GM18511 (cell line): ENCODE results near the gene HECTD1.
"Not testable (repeated sequence)": the region's sequence is repeated elsewhere in the genome, so short reads cannot be mapped to it uniquely, and the experiment has no call there.

Experiments used
- ATAC-seq: cut with Tn5 transposase; IDR thresholded peaks from one replicate; pipeline ENCODE4 v1.9.1; 2021; ENCODE audit warnings: mild to moderate bottlenecking, moderate library complexity; ENCODE audit not compliant: unreplicated experiment

The HECTD1 gene

DNA sequence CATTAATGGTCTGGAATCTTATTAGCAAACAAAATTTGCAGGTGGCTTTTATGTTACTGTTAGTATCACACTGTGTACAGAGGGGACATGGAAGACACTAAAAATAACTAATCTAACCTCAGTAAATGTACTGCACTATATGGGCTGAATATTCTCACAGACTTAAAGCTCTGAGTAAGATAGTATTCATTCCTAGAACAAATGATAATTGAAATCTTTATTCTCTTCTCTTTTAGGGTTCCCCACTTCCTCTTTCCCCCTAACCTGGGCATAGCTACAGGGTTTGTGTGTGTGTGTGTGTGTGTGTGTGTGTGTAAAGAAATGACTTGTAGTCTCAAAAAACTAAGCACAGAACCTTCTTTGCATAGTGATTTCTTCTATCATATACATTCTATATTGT lies 21.4 kb upstream of the HECTD1 start:
- ATAC-seq, result peak; percentile 86

DNA sequence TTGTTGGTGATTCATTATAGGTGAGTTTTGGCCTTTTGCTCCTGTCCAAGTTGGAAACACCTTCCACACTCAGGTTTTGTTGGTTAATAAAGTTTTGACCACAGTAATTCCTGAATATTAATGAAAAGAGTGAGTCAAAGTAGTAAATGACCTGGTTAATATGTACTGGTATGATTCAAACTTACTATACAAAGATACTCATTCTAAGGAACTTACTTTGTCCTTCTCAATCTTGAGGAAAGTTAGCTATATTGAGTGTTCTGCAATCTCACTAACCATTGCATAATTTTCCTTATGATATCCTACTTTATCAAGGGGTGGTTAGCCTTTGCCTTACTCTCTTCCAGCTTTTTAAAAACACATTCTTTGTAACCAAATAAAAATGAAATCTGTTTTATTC lies 20.9 kb upstream of the HECTD1 start:
- no peak for ATAC-seq

DNA sequence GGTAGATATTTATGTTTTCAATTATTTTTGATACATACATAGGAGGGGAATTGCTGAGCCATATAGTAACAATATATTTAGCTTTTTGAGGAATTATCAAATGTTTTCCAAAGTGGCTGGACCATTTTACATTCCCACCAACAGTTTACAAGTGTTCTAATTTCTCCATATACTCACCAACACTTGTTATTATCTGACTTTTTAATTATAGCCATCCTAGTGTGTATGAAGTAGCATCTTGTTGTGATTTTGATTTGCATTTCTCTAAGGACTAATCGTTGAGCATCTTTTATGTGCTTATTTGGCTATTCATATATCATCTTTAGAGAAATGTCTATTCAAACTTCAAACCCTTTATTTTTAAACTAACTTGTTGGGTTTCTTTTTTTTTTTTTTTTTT lies 17.2 kb upstream of the HECTD1 start:
- no peak for ATAC-seq

DNA sequence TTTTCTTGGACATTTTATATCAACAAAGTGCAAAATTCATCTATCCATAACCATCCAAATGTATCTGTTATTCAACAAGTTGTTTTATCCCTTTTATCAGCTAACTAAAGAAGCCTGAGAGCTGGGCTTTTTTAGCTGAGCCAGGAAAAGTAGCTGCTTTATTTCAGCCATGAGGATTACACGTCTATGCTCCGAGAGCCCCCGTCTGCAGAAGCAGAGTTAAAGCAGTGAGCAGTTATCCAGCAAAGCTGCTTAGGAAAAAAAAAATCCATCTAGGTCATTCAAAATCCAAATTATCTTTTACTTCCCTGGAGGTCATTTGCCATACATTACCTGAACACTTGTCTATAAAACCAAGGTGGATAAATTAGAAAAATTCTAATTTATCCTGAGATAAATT lies 15.7 kb upstream of the HECTD1 start:
- ATAC-seq, result no peak

DNA sequence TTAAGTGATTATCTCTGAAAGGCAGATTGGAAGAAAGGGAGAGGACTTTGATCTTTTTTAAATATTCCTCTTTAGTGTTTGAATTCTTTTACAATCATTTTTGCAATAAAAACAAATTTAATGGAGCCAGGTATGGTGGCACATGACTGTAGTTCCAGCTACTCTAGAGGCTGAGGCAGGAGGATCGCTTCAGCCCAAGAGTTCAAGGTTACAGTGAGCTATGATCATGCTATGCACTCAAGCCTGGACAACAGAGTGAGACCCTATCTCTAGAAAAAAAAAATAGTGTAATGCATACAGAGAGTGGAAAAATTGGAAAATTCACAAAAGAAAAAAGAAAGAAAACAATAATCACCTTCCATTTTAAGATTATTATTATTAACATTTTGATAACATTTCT lies 15.2 kb upstream of the HECTD1 start:
- ATAC-seq, result no peak

DNA sequence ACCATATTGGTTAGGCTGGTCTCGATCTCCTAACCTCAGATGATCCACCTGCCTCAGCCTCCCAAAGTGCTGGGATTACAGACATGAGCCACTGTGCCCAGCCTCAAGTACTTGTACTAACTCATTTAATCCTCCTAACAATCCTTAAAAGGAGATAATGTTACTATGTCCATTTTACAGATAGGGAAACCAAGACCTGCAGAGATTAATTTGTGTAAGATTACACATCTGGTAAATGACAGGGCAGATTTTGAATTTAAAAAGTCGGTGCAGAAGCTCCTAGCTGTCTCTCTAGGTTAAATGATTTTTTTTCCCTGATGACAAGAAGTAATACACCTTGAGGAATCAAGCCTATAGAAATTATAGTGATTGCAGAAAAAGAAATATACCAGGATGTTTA lies 13.7 kb upstream of the HECTD1 start:
- ATAC-seq, result no peak

DNA sequence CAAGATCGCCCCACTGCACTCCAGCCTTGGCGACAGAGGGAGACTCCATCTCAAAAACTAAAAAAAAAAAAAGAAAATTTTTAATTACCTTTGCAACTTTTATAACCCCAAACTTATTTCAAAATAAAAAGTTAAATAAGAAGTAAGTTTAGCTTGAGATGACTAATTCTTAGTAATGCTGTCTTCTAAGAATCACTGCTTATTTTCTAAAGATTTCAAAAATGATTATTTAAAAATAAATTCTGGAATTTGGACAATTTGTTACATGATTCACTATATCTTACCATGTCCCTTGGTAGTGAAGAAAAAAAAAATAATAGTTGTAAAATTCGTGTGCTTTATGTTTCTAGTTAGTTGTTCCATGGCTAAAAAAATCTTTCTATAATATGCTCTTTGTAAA lies 11.6 kb upstream of the HECTD1 start:
- ATAC-seq, result no peak

DNA sequence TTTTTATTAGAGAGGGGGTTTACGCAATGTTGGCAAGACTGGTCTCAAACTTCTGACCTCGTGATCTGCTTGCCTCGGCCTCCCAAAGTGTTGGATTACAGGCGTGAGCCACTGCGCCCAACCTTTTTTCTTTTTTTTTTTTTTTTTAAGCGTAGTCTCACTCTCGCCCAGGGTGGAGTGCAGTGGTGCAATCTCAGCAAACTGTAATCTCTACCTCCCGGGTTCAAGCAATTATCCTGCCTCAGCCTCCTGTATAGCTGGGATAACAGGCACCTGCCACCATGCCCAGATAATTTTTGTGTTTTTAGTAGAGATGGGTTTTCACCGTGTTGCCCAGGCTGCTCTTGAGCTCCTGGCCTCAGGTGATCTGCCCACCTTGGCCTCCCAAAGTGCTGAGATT lies 8.8 kb upstream of the HECTD1 start:
- no peak for ATAC-seq

DNA sequence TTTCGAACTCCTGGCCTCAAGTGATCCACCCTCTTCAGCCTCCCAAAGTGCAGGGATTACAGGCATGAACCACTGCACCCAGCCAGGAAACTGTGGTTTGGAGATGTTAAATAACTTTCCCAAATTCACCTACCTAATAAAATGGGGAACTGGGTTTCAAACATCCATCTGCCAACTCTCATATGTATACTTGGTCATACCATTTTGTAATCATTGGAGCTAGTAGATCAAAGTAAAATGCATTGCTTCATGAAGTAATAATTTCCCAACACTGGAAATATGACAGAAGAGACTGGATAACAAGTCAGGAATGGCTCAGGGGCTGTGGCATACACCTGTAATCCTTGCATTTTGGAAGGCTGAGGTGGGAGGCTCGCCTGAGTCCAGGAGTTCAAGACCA lies 5.3 kb upstream of the HECTD1 start:
- no peak for ATAC-seq

DNA sequence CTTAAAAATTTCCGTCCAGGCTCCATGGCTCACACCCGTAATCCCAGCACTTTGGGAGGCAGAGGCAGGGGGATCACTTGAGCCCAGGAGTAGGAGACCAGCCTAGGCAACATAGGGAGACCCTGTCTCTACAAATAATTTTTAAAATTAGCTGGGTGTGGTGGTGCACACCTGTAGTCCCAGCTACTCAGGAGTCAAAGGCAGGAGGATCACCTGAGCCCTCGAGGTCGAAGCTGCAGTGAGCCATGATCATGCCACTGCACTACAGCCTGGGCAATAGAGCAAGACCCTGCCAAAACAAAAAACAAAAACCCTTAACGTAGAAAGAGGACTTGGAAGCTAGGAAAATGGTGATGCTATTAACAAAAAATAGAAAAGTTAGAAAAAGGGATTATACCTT lies 2.0 kb upstream of the HECTD1 start:
- no peak for ATAC-seq

DNA sequence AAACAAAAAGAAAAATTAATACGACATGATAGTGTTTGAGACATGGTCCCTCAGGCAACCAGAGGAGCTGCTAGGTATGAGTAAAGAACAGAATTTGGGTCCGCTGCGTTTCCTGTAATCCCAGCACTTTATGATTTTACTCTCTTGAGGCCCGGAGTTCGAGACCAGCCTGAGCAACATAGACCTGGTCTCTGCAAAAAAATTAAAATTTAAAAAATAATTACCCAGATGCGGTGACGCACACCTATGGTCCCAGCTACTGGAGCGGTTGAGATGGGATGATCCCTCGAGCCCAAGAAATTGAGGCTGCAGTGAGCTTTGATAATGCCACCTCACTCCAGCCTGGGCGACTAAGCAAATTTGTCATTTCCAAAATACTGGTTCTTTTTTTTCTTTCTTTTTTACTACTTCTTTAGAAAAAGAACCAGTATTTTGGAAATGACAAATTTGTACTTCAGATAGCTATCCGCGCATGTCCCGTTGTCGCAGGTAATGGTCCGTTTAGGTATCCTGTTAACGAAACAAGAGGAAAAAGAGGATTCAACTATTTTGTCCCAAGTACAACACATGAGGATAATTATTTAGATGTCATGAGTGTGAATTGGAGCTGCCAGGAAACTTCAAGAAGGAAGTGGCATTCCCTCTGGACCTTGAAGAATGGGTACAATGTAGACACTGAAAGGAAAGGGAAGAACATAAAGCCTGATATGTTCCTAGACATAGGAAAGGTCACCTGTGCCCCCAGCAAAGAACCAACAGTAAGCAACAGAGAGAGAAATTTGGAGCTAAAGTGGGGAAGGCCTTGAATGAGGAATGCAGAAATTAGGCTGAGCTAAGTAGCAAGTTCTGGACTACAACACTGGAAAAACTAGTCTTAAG lies 1.2 kb upstream of the HECTD1 start:
- no peak for ATAC-seq

DNA sequence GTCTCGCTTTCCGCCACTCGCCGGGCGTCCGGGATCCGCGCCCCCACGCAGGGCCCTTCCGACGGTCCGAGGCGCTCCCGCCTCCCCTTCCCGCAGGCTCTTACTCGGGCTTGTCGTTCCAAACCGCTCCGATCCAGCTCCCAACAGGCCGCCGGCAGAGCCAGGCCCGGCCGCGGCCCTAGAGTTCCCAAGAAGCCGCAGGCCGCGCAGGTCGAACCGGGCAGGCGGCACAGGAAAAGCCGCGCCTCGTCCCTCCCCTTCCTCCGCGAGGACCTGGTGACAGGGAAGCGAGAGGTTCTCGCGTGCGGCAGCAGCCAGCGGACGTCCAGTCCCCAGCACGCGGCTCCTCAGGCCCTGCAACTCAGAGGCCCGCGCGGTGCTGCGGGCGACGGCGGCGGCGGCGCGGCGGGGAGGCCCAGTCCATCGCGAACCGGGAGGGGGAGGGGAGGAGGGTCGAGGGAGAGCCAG lies 272 bp downstream of the HECTD1 start:
- peak; percentile 38 for ATAC-seq

DNA sequence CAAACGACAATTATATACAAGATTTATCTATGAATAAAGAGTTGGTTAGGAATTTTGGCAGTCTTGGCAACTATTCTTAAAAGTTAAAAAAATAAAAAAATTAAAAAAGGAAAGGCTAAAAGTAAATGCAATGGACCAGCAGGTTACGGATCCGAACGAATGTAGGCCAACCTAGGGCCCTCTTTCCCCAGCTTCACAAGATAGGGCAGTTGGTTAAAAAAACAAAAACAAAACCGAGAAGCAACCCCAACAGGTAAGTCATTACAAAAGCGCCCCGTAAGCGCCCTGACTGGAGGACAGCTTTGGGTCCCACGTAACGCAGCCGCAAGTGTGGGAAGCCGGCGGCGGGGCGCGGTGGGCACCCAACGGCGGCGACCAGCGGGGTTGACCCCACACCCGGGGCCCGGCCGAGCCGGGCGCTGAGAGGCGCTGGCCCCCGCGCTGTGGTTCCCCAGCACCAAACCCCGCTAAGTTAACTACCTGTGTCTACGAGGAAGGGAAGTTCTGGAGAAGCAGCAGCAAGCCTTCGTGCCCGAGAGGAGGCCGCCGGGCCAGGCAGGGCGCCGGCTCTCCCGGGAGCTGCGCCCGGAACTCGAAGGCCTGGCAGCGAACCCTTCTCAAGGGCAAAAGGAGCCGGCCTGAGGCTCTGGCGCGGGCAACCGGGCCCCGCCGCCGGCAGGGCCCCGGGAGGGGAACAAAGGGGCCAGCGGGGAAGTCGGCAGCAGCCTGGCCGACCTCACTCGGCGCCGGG lies 882 bp downstream of the HECTD1 start:
- peak; percentile 18 for ATAC-seq

DNA sequence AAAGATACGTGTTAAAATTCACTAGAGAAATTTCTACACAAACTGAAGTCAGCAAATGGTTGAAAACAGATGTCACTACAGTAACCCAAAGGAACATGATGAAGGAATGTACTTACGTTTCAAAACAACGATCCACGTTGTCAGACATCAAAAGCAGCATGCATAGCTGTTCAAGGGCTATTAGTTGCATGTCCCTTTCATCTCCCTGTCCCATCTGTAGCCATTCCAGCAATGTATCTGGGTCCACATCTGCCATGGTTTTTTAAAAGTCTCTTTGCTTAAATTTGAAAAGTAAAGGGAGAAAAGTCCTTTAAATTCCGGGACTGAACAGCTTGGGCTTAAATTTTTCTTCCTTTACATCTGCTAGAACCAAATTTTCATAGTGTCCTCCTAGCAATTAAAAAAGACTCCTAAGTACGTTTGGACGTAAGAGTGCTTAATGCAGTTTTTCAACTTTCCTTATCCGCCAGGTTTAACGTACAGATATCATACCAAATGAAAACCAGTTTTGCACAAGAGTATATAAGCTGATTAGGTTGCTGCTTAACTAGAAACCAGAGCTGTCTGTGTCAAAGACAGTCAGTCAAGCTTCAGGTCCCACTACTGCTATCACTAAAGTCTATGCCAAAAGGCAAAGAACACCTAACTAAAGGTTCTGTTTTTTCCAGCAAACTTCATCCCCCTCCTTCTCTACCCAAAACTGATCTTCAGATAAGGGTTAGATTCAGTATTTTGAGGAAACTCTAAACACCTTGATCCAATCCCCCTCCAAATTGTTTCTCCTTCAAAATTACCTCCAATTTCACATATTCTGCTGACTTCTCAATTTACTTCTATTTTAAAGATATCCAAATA lies 1.7 kb downstream of the HECTD1 start:
- no peak for ATAC-seq

DNA sequence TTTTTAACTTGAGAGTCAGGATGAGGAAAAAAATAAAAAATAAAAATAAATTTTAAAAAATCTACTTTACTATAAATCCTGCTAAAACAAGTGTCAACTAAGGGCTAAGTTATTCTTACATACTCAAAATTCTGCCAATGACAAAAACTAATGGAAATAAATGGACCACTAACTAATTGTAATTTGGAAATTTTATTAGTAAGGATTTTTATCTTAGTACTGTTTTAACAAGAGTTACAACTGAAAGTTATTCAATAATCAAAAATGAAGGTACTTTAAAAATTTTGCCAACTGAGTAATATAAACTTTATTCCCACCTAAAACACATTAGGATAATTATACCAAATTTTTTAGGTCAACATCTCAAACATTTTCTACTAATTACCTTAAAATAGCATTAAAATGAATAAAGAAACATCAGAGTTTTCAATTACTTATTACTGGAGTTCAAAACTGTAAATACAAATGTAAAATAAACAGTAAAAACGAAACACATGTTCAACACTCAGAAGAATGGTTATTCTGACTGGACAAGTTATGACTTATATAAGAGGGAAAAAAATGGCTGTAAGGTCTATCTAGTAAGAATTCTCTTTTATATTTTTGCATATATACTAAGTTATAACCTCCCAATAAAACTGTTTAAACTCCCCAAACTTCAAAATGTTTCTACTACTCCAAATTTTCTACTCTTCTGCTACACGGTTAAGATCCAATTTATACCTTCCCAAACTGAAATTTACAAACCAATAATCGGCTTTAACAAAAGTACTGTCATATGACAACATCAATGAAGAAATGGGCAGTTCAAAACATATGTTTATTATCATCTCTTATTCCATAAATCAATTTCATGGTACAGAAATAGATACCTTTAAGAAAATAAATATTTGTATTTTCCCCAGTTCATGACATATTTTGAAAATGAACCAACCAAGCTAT lies 2.7 kb downstream of the HECTD1 start:
- no peak for ATAC-seq

DNA sequence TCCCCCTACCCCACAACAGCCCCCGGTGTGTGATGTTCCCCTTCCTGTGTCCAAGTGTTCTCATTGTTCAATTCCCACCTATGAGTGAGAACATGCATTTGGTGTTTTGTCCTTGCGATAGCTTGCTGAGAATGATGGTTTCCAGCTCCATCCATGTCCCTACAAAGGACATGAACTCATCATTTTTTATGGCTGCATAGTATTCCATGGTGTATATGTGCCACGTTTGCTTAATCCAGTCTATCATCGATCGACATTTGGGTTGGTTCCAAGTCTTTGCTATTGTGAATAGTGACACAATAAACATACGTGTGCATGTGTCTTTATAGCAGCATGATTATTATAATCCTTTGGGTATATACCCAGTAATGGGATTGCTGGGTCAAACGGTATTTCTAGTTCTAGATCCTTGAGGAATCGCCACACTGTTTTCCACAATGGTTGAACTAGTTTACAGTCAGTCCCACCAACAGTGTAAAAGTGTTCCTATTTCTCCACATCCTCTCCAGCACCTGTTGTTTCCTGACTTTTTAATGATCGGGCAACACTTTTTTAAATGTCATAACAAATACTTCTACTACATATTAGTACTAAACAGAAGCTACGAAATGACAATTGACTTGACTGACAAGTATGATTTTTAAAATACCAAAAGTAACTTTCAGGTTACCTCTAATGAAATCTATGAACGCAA lies 3.5 kb downstream of the HECTD1 start:
- ATAC-seq, result not testable (repeated sequence)

DNA sequence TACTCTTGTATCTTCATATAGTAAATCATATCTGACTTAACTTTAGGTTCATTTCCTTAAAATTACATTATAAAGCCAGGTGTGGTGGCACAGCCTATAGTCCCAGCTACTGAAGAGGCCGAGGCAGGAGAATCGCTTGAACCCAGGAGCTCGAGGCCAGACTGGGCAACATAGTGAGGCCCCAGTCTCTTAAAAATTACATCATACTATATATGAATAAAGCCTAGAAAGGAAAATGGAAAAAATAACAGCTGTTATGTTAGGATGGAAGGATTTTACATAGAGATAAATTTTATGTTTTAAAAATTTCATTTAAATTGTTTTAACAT lies 4.2 kb downstream of the HECTD1 start:
- ATAC-seq, result no peak

DNA sequence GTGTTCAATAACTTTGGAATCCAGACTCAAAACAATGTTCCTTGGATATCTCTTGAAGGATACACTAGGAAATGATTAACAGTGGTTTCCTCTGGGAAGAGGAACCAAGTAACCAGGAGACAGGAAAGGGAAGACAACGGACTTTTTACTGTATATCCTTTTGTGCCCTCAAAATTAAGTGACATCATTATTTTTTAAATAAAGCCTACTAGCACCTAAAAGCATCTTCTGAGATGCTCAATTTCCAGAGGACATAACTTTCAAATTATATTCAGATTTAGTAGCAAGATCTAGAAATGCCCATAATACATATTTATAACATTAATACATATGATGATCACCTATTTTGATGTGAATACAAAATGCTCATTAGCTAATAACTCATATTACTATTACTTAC lies 6.5 kb downstream of the HECTD1 start:
- no peak for ATAC-seq

DNA sequence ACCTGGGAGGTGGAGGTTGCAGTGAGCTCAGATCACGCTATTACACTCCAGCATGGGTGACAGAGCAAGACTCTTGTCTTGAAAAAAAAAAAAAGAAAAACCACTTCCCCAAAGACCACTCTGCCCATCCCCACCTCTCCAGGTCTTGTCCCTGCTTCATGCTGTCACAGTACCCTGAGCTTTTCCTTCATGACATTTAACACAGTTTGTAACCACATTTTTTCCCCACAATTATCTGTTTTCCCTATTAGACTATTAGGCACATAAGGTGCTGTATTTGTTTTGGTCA lies 6.9 kb downstream of the HECTD1 start:
- no peak for ATAC-seq

DNA sequence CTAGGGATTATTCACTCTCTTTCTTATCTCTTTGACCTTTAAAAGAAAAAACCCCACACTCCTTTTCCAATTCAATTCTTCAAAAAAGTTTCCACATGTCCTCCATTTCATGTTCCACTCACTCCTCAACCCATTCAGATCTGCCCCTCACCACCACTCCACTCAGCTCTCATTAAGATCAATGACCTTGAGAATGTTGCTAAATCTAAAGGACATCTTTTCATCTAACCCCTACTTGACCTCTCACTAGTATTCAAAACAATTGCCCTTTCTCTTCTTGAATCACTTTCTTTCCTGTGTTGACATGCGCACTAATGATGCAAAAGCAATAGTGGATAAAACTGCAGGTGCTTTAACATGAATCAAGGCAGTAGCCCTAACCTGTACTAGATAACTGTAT lies 9.9 kb downstream of the HECTD1 start:
- ATAC-seq, result no peak
